ENCODE results near the gene MTHFD1. TPM values are rescaled to one million over a fixed set of nuclear protein-coding genes. Genes with fewer than 3 reads are reported as not detected.

The MTHFD1 gene
- total and polyA plus RNA-seq, 3 experiments from 2014 or later, result 41.1 to 256 (median 247) TPM

- no peak overlapping the region for H3K4me3 ChIP-seq (ENCODE audit: low read length)
- CTCF ChIA-PET, result interaction anchor here (0.6 to 4.2 kb wide), 21 partner anchors 8 to 174 kb away, joined by 3 to 35 read pairs (median 4); partner anchors contain the start of gene HSPA2
- DNase-seq, result peak in 2 of 5 donors; percentile 11 to 15
- peak overlapping the region in 2 of 8 donors; percentile 13 to 29 for H3K27ac Mint-ChIP-seq
- POLR2A ChIA-PET, result interaction anchor here (0.7 to 1.5 kb wide), 2 partner anchors 19 to 26 kb away, joined by 3 to 6 read pairs; partner anchors contain the start of gene ZBTB1
- H3K9me3 Mint-ChIP-seq, result no peaks in the 10 kb centered on the region
- peaks cover 5% of the 10 kb centered on the region for H3K36me3 ChIP-seq (ENCODE audit: insufficient read depth, low read length)
- H3K4me1 ChIP-seq (ENCODE audit: insufficient read depth, low read length), result no peaks in the 10 kb centered on the region
- no peak overlapping the region for H3K27ac ChIP-seq (ENCODE audit: low read depth, low read length)
- peaks cover 6 to 35% (median 23%) of the 10 kb centered on the region in 3 donors for H3K4me1 Mint-ChIP-seq
- no peaks in the 10 kb centered on the region for H3K27me3 Mint-ChIP-seq
- H3K9me3 ChIP-seq (ENCODE audit: low read length), result no peaks in the 10 kb centered on the region
- no peaks in the 10 kb centered on the region for H3K27me3 ChIP-seq (ENCODE audit: insufficient read depth, low read length, poor library complexity, severe bottlenecking)
- H3K36me3 Mint-ChIP-seq, result peaks cover 0 to 42% (median 2%) of the 10 kb centered on the region in 3 donors
- no peak overlapping the region for H3K4me3 Mint-ChIP-seq
Measured at GRCh38 chr14:64478634-64479250, 90.6 kb downstream of the MTHFD1 start.

GRCh38 chr14:64488590-64489099, 100.5 kb downstream of the MTHFD1 start:
- no peaks in the 10 kb centered on the region for H3K27me3 Mint-ChIP-seq
- Histone ChIP-seq H3K27me3 (ENCODE audit: insufficient read depth, low read length, poor library complexity, severe bottlenecking) (no peaks in the 10 kb centered on the region), H3K9me3 (ENCODE audit: low read length) (no peaks in the 10 kb centered on the region), H3K4me3 (ENCODE audit: low read length) (no peak overlapping the region), H3K36me3 (ENCODE audit: insufficient read depth, low read length) (peaks cover 28% of the 10 kb centered on the region), H3K27ac (ENCODE audit: low read depth, low read length) (no peak overlapping the region), H3K4me1 (ENCODE audit: insufficient read depth, low read length) (peaks cover 14% of the 10 kb centered on the region)
- CTCF ChIA-PET, result interaction anchor here (0.7 to 1.5 kb wide), 3 partner anchors 9 to 12 kb away, joined by 3 to 5 read pairs (median 3); no protein-coding TSS in a partner anchor
- no peak for DNase-seq
- H3K4me1 Mint-ChIP-seq, result peaks cover 38 to 65% (median 51%) of the 10 kb centered on the region in 3 donors
- H3K36me3 Mint-ChIP-seq, result peaks cover 0 to 84% (median 18%) of the 10 kb centered on the region in 3 donors
- POLR2A ChIA-PET, result no interaction called here
- no peaks in the 10 kb centered on the region for H3K9me3 Mint-ChIP-seq
- H3K4me3 Mint-ChIP-seq, result no peak overlapping the region
- H3K27ac Mint-ChIP-seq, result peak overlapping the region in 2 of 8 donors; percentile 29 to 74

GRCh38 chr14:64491637-64492036, 103.5 kb downstream of the MTHFD1 start:
- Histone ChIP-seq H3K27ac (ENCODE audit: low read depth, low read length) (no peak overlapping the region), H3K4me3 (ENCODE audit: low read length) (no peak overlapping the region), H3K9me3 (ENCODE audit: low read length) (no peaks in the 10 kb centered on the region), H3K27me3 (ENCODE audit: insufficient read depth, low read length, poor library complexity, severe bottlenecking) (no peaks in the 10 kb centered on the region), H3K4me1 (ENCODE audit: insufficient read depth, low read length) (peaks cover 23% of the 10 kb centered on the region), H3K36me3 (ENCODE audit: insufficient read depth, low read length) (peaks cover 21% of the 10 kb centered on the region)
- no peaks in the 10 kb centered on the region for H3K27me3 Mint-ChIP-seq
- H3K4me3 Mint-ChIP-seq, result no peak overlapping the region
- ChIA-PET CTCF (interaction anchor here (1.4 to 1.8 kb wide), 3 partner anchors 13 to 20 kb away, joined by 4 to 8 read pairs (median 7); no protein-coding TSS in a partner anchor), POLR2A (interaction anchor here (1.4 kb wide), 1 partner anchor 12 kb away, joined by 7 read pairs; the partner anchor contains the start of genes ZBTB1 and ZBTB25)
- peak overlapping the region in 3 of 8 donors; percentile 5 to 77 (median 46) for H3K27ac Mint-ChIP-seq
- DNase-seq, result no peak
- H3K36me3 Mint-ChIP-seq, result peaks cover 0 to 80% (median 19%) of the 10 kb centered on the region in 3 donors
- no peaks in the 10 kb centered on the region for H3K9me3 Mint-ChIP-seq
- H3K4me1 Mint-ChIP-seq, result peaks cover 48 to 77% (median 69%) of the 10 kb centered on the region in 3 donors

DNA sequence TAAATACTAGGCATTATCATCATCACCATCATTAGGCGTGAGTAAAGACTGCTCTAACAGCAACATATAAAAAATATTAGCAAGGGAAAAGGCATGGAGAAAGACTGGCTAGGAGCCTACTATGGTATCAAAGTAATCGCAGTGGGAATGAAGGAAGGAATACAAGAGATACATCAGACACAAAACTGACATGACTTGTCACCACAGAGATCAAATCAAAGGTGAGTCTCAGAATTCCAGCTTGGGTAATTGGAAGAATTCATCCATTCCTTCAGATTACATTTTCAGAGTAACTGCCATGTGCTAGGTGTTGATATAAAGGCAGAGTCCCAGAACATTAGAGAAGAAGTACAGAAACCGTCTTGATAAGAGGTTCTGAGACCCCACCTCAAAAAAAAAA, 105.3 kb downstream of the MTHFD1 start:
- Mint-ChIP-seq H3K4me3 (peak overlapping the region in 2 of 7 donors; percentile 5 to 6), H3K4me1 (peaks cover 56 to 81% (median 78%) of the 10 kb centered on the region in 3 donors), H3K9me3 (no peaks in the 10 kb centered on the region), H3K27me3 (no peaks in the 10 kb centered on the region), H3K36me3 (peaks cover 0 to 75% (median 10%) of the 10 kb centered on the region in 3 donors), H3K27ac (peak overlapping the region in 6 of 8 donors; percentile 8 to 83 (median 51))
- Histone ChIP-seq H3K9me3 (ENCODE audit: low read length) (no peaks in the 10 kb centered on the region), H3K36me3 (ENCODE audit: insufficient read depth, low read length) (peaks cover 13% of the 10 kb centered on the region), H3K27ac (ENCODE audit: low read depth, low read length) (no peak overlapping the region), H3K4me3 (ENCODE audit: low read length) (no peak overlapping the region), H3K27me3 (ENCODE audit: insufficient read depth, low read length, poor library complexity, severe bottlenecking) (no peaks in the 10 kb centered on the region), H3K4me1 (ENCODE audit: insufficient read depth, low read length) (peaks cover 39% of the 10 kb centered on the region)
- POLR2A ChIA-PET, result no interaction called here
- no peak for DNase-seq
- CTCF ChIA-PET, result interaction anchor here (0.6 to 1.6 kb wide), 5 partner anchors 16 to 150 kb away, joined by 4 to 5 read pairs (median 4); no protein-coding TSS in a partner anchor

DNA sequence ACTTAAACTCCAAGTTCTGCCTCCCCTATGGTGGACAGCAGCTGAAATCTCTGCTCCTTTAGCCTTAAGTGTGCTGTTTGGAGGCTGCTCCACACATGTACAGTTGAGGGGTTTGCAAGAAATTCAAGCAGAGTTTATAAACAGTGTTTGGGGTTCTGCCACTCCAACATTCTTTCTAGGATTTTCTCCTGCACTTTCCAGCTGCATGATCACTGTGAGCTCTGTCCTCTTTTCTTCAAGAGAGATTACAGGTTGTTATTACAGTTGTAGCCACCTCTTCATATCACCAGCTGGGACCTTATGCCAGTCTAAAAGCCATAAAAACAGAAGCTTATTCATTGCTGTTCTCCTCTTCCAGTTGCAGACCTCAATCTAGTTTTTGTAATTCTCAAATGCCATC, 107.1 kb downstream of the MTHFD1 start:
- no peaks in the 10 kb centered on the region for H3K27me3 Mint-ChIP-seq
- peaks cover 55% of the 10 kb centered on the region for H3K4me1 ChIP-seq (ENCODE audit: insufficient read depth, low read length)
- H3K36me3 Mint-ChIP-seq, result peaks cover 0 to 78% (median 7%) of the 10 kb centered on the region in 3 donors

DNA sequence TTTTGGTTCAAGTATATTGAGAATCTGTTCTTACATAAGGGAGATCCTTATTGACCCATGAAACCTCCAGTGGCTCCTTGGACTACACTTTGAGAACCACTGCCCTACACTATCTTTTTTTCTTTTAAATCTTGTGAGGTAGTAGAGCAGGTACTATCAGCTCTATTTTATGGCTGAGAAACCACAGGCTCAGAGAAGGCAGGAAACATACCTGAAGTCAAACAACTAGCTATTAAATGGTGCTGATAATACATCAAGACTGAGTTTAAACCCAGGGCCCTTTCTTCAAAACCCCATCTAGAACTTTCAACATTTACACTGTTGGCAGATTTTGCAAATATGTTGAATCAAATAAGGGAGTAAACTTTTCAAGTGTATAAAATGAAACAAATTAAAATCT, 108.6 kb downstream of the MTHFD1 start:
- no peaks in the 10 kb centered on the region for H3K9me3 ChIP-seq (ENCODE audit: low read length)
- no peak overlapping the region for H3K4me3 ChIP-seq (ENCODE audit: low read length)
- CTCF ChIA-PET, result interaction anchor here (1.0 to 4.3 kb wide), 6 partner anchors 9 to 67 kb away, joined by 3 to 28 read pairs (median 6); partner anchors contain the start of gene HSPA2
- H3K4me3 Mint-ChIP-seq, result peak overlapping the region; percentile 7 to 60 (median 39)
- POLR2A ChIA-PET, result interaction anchor here (0.7 to 2.1 kb wide), 3 partner anchors 8 to 15 kb away, joined by 3 to 6 read pairs (median 4); no protein-coding TSS in a partner anchor
- H3K27me3 Mint-ChIP-seq, result no peaks in the 10 kb centered on the region
- no peaks in the 10 kb centered on the region for H3K9me3 Mint-ChIP-seq
- peaks cover 69% of the 10 kb centered on the region for H3K4me1 ChIP-seq (ENCODE audit: insufficient read depth, low read length)
- H3K36me3 Mint-ChIP-seq, result peaks cover 0 to 69% (median 5%) of the 10 kb centered on the region in 3 donors
- no peaks in the 10 kb centered on the region for H3K27me3 ChIP-seq (ENCODE audit: insufficient read depth, low read length, poor library complexity, severe bottlenecking)
- no peak overlapping the region for H3K27ac ChIP-seq (ENCODE audit: low read depth, low read length)
- no peak for DNase-seq
- H3K36me3 ChIP-seq (ENCODE audit: insufficient read depth, low read length), result peaks cover 11% of the 10 kb centered on the region
- H3K27ac Mint-ChIP-seq, result peak overlapping the region in 7 of 8 donors; percentile 51 to 81 (median 68)
- H3K4me1 Mint-ChIP-seq, result peaks cover 64 to 89% (median 88%) of the 10 kb centered on the region in 3 donors

More for the DNA sequence above, 107.1 kb downstream of the MTHFD1 start:
- no peak overlapping the region for H3K4me3 Mint-ChIP-seq
- peak overlapping the region in 4 of 8 donors; percentile 47 to 82 (median 57) for H3K27ac Mint-ChIP-seq
- ChIA-PET POLR2A (interaction anchor here (0.5 to 2.1 kb wide), 3 partner anchors 9 to 16 kb away, joined by 3 to 6 read pairs (median 4); partner anchors contain the start of gene ZBTB1), CTCF (interaction anchor here (0.5 to 4.3 kb wide), 4 partner anchors 16 to 61 kb away, joined by 3 to 28 read pairs (median 5); no protein-coding TSS in a partner anchor)
- Histone ChIP-seq H3K27ac (ENCODE audit: low read depth, low read length) (no peak overlapping the region), H3K4me3 (ENCODE audit: low read length) (no peak overlapping the region), H3K27me3 (ENCODE audit: insufficient read depth, low read length, poor library complexity, severe bottlenecking) (no peaks in the 10 kb centered on the region), H3K36me3 (ENCODE audit: insufficient read depth, low read length) (peaks cover 11% of the 10 kb centered on the region), H3K9me3 (ENCODE audit: low read length) (no peaks in the 10 kb centered on the region)
- no peaks in the 10 kb centered on the region for H3K9me3 Mint-ChIP-seq
- H3K4me1 Mint-ChIP-seq, result peaks cover 65 to 90% (median 88%) of the 10 kb centered on the region in 3 donors
- no peak for DNase-seq

DNA sequence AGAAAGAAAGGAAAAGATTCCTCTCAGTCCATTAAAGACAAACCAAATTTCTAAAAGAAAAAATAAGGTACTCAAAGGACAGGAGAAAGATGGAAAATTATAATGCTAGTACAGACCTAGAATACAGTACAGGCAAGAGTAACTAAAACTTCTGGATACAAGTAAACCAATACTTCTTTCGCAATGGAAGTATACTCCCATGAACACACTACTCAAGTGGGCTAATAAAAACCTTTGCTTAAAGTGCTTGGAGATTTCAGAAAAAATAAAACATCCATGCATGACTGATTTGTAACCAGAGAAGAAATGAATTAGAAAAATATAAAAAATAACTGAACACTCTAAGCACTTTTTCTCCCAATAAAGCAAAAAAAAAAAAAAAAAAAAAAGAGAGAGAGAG, 111.9 kb downstream of the MTHFD1 start:
- Mint-ChIP-seq H3K4me1 (peaks cover 54 to 73% (median 65%) of the 10 kb centered on the region in 3 donors), H3K27me3 (peaks cover 0 to 4% of the 10 kb centered on the region in 2 donors), H3K27ac (peak overlapping the region; percentile 86 to 100 (median 97)), H3K36me3 (peaks cover 0 to 64% (median 6%) of the 10 kb centered on the region in 3 donors), H3K4me3 (peak overlapping the region; percentile 84 to 99 (median 94)), H3K9me3 (peaks cover 0 to 2% (median 0%) of the 10 kb centered on the region in 5 donors)
- ChIA-PET POLR2A (interaction anchor here (0.7 kb wide), 1 partner anchor 788 kb away, joined by 8 read pairs; no protein-coding TSS in a partner anchor), CTCF (interaction anchor here (2.0 kb wide), 1 partner anchor 12 kb away, joined by 5 read pairs; no protein-coding TSS in a partner anchor)
- no peak overlapping the region for H3K27ac ChIP-seq (ENCODE audit: low read depth, low read length)
- DNase-seq, result no peak
- no peaks in the 10 kb centered on the region for H3K9me3 ChIP-seq (ENCODE audit: low read length)
- H3K27me3 ChIP-seq (ENCODE audit: insufficient read depth, low read length, poor library complexity, severe bottlenecking), result no peaks in the 10 kb centered on the region
- H3K4me1 ChIP-seq (ENCODE audit: insufficient read depth, low read length), result peaks cover 56% of the 10 kb centered on the region
- peak overlapping the region; percentile 12 for H3K4me3 ChIP-seq (ENCODE audit: low read length)
- H3K36me3 ChIP-seq (ENCODE audit: insufficient read depth, low read length), result peaks cover 8% of the 10 kb centered on the region

Measured in CD8-positive, alpha-beta memory T cell (primary cell).